ENCODE measurements around the gene BMAL2.

BMAL2 gene

DNA sequence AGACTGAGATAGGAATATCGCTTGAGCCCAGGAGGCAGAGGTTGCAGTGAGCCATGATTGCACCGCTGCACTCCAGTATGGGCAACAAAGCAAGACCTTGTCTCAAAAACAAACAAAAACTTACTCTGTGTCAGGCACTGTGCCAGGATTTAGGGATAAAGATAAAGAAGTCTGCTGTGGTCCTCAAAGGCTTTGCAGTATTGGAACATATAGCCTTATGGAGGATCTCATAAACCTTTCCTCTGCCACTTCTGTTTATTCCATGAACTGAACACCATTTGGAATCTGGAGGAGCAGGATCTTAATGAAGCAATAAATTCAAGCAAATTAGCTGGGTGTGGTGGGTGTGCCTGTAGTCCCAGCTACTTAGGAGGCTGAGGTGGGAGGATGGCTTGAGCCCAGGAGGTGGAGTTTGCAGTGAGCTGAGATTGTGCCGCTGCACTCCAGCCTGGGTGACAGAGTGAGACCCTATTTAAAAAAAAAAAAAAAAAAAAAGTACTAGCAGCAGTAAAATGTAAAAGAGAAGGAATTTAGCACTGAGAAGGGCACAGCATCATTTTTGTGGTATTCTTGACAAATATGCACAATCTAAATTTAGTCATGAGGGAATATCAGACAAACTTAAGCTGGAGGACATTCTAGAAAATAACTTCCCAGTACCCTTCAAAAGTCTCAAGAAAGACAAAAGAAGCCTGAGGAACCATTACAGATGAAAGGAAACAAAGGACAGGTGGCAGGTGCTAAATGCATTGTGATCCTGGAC is 27.1 kb downstream of the BMAL2 start:
- DNase-seq (ENCODE audit: low spot score), result no peak

DNA sequence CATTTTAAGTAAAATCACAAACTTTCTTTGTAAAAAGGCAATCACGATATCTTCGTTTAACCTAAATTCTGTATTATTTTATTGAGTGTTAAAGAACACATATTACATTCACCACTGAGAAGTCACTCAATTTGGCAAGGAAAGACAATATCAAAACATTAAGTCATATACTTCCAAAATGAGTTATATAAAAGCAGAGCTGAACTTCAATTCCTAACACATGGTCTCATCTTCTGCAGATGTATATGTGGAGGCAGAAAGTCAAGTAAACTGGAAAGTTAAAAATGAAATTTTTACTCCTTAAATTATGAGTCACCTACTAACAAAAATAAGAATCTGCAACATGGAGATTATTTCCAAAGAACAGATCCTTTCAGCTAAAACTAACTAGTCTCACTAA is 28.7 kb downstream of the BMAL2 start:
- no peak for DNase-seq (ENCODE audit: low spot score)

DNA sequence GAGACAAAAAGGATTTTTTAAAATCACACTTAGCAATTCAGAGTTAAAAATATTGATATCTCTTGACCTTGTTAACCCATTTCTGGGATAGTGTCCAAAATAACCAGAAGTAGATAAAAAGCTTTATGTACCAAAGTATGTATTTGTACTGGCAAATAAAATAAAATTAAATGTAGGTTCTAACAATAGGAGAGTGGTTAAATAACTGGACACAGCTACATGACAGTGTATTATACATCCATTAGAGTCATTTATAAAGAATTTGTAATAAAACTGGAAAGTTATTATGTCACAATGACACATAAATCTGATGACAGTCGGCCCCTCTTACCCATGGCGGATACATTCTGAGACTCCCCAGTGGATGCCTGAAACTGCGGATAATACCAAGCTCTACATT is 34.0 kb downstream of the BMAL2 start:
- DNase-seq (ENCODE audit: low spot score), result no peak

DNA sequence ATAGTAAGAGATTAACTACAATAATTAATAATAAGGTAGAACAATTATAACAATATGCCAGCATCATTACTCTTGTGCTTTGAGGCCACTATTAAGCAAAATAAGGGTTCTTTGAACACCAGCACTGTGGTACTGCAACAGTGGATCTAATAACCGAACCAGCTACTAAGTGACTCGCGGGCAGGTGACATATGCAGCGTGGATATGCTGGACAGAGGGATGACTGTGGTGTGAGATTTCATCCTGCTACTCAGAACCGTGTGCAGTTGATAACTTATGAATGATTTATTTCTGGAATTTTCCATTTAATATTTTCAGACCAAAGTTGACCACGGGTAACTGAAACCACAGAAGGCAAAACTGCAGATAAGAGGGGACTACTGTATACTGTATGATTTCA is 34.4 kb downstream of the BMAL2 start:
- no peak for DNase-seq (ENCODE audit: low spot score)

DNA sequence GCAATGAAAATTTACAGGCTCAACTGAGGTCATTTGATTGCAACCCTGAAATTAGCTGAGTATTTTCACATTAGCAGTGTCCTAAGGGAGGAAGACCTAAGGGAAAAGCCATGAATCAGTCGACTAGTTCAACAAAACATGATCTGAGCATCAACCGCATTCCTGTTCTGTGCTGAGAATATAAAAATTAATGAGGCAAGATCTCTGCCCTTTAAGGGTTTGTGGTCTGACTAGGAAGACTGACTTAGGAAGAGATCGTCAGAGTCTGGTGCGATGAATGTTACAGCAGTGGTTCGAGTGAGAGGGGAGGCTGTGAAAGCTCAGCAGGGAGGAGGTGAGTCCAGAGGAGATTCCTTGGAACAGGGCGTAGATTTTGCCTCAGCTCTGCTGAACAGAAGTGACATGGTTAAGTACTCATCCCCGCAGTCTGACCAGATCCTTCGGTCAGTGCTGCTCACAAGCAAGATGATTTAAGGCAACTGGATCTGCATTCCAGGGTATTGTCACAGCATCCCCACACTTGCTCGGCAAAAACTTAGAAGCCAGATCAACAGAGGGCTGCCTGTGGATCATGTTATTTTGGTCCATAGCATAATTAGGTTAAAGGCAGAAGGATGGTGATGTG is 49.6 kb downstream of the BMAL2 start:
- DNase-seq (ENCODE audit: low spot score), result no peak

All from ecto neural progenitor cell (in vitro differentiated cells).